Measurements from ENCODE around the gene GGA3. TPM values are rescaled to one million over a fixed set of nuclear protein-coding genes. Genes with fewer than 3 reads are reported as not detected.

GGA3 gene
- total RNA-seq, 4 donors from 2014 or later, result 23.9 to 39.2 (median 29.8) TPM

GRCh38 chr17:75228305-75228704, 33.1 kb downstream of the GGA3 start:
- Histone ChIP-seq H3K4me1 (peaks cover 0 to 19% (median 5%) of the 10 kb centered on the region in 3 donors), H3K27me3 (no peaks in the 10 kb centered on the region), H3K4me3 (no peak overlapping the region), H3K9me3 (no peaks in the 10 kb centered on the region), H3K36me3 (peaks cover 25 to 100% (median 36%) of the 10 kb centered on the region in 3 donors), H3K27ac (peak overlapping the region in 3 of 4 donors; percentile 16 to 50 (median 49))
- no peak for TF ChIP-seq POLR2A (IDR thresholded peaks at IDR 0.05)
- TF ChIP-seq, protein P1, sequence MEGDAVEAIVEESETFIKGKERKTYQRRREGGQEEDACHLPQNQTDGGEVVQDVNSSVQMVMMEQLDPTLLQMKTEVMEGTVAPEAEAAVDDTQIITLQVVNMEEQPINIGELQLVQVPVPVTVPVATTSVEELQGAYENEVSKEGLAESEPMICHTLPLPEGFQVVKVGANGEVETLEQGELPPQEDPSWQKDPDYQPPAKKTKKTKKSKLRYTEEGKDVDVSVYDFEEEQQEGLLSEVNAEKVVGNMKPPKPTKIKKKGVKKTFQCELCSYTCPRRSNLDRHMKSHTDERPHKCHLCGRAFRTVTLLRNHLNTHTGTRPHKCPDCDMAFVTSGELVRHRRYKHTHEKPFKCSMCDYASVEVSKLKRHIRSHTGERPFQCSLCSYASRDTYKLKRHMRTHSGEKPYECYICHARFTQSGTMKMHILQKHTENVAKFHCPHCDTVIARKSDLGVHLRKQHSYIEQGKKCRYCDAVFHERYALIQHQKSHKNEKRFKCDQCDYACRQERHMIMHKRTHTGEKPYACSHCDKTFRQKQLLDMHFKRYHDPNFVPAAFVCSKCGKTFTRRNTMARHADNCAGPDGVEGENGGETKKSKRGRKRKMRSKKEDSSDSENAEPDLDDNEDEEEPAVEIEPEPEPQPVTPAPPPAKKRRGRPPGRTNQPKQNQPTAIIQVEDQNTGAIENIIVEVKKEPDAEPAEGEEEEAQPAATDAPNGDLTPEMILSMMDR (IDR thresholded peaks at IDR 0.05), result no peak
- WGBS, 2 donors, result 13 to 40% methylated on average over 2 of the region's 2 CpGs
- no peak for DNase-seq
- intact Hi-C loops (cut with DNase I), result no loop called here

DNA sequence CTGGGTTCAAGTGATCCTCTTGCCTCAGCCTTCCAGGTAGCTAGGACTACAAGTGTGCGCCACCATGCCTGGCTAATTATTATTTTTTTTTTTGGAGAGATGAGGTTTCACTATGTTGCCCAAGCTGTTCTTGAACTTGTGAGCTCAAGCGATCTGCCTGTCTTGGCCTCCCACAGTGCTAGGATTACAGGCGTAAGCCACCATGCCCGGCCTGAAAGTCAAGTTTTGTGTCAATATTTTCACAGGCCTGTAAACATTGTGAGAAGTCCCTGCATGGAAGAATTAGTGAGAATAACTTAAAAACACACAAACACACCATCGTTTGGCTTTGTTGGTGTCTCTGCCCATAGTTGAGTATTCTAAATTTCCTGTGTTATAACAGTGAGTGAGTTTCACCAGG, 33.7 kb downstream of the GGA3 start:
- no peak for DNase-seq
- H3K36me3 ChIP-seq, result peaks cover 25 to 100% (median 32%) of the 10 kb centered on the region in 3 donors
- WGBS, 2 donors, result 77 to 80% methylated on average over 4 to 5 of the region's 5 CpGs

GRCh38 chr17:75225016-75225415, 36.4 kb downstream of the GGA3 start:
- H3K27me3 ChIP-seq, result no peaks in the 10 kb centered on the region
- H3K9me3 ChIP-seq, result no peaks in the 10 kb centered on the region
- no peak overlapping the region for H3K4me3 ChIP-seq
- no peak for DNase-seq
- no peak overlapping the region for H3K27ac ChIP-seq
- intact Hi-C loops (cut with DNase I), result no loop called here
- peaks cover 15 to 99% (median 16%) of the 10 kb centered on the region in 3 donors for H3K36me3 ChIP-seq
- peaks cover 0 to 19% (median 5%) of the 10 kb centered on the region in 3 donors for H3K4me1 ChIP-seq
- TF ChIP-seq, protein P1 (IDR thresholded peaks at IDR 0.05), result no peak
- no peak for TF ChIP-seq POLR2A (IDR thresholded peaks at IDR 0.05)
- 62 to 73% methylated on average over 7 to 10 of the region's 14 CpGs for WGBS, 2 donors

More for the DNA sequence above, 33.7 kb downstream of the GGA3 start:
- no peaks in the 10 kb centered on the region for H3K9me3 ChIP-seq
- TF ChIP-seq, protein P1 (IDR thresholded peaks at IDR 0.05), result no peak
- no peak for TF ChIP-seq POLR2A (IDR thresholded peaks at IDR 0.05)
- H3K27ac ChIP-seq, result peak overlapping the region in 3 of 4 donors; percentile 16 to 49 (median 46)
- intact Hi-C loops (cut with DNase I), result no loop called here
- H3K27me3 ChIP-seq, result no peaks in the 10 kb centered on the region
- H3K4me1 ChIP-seq, result peaks cover 0 to 19% (median 5%) of the 10 kb centered on the region in 3 donors
- no peak overlapping the region for H3K4me3 ChIP-seq

GRCh38 chr17:75219815-75220214, 41.6 kb downstream of the GGA3 start:
- no peak for DNase-seq
- intact Hi-C loops (cut with DNase I), result no loop called here
- no peaks in the 10 kb centered on the region for H3K4me1 ChIP-seq

GRCh38 chr17:75218131-75218530, 43.3 kb downstream of the GGA3 start:
- intact Hi-C loops (cut with DNase I), result no loop called here

More at GRCh38 chr17:75219815-75220214, 41.6 kb downstream of the GGA3 start:
- TF ChIP-seq POLR2A (IDR thresholded peaks at IDR 0.05), result no peak
- TF ChIP-seq, protein P1 (IDR thresholded peaks at IDR 0.05), result no peak
- H3K9me3 ChIP-seq, result no peaks in the 10 kb centered on the region
- 97 to 100% methylated on average over 3 of the region's 3 CpGs for WGBS, 2 donors
- H3K27me3 ChIP-seq, result no peaks in the 10 kb centered on the region
- H3K27ac ChIP-seq, result no peak overlapping the region
- peaks cover 27 to 99% (median 40%) of the 10 kb centered on the region in 3 donors for H3K36me3 ChIP-seq
- no peak overlapping the region for H3K4me3 ChIP-seq

More at GRCh38 chr17:75218131-75218530, 43.3 kb downstream of the GGA3 start:
- 81 to 85% methylated on average over 3 to 6 of the region's 6 CpGs for WGBS, 2 donors
- H3K27me3 ChIP-seq, result no peaks in the 10 kb centered on the region
- H3K9me3 ChIP-seq, result no peaks in the 10 kb centered on the region
- TF ChIP-seq POLR2A (IDR thresholded peaks at IDR 0.05), result no peak
- TF ChIP-seq, protein P1 (IDR thresholded peaks at IDR 0.05), result no peak
- no peak overlapping the region for H3K27ac ChIP-seq
- H3K4me3 ChIP-seq, result no peak overlapping the region
- no peak for DNase-seq
- H3K36me3 ChIP-seq, result peaks cover 26 to 99% (median 44%) of the 10 kb centered on the region in 3 donors
- H3K4me1 ChIP-seq, result no peaks in the 10 kb centered on the region
